ENCODE measurements around the gene SH3BP5. TPM values are rescaled to one million over a fixed set of nuclear protein-coding genes. Genes with fewer than 3 reads are reported as not detected.
"Not testable (repeated sequence)": the region's sequence is repeated elsewhere in the genome, so short reads cannot be mapped to it uniquely, and the experiment has no call there.

Gene SH3BP5
- total and polyA plus RNA-seq, 12 donors, result 119 to 1,158 (median 180) TPM

DNA sequence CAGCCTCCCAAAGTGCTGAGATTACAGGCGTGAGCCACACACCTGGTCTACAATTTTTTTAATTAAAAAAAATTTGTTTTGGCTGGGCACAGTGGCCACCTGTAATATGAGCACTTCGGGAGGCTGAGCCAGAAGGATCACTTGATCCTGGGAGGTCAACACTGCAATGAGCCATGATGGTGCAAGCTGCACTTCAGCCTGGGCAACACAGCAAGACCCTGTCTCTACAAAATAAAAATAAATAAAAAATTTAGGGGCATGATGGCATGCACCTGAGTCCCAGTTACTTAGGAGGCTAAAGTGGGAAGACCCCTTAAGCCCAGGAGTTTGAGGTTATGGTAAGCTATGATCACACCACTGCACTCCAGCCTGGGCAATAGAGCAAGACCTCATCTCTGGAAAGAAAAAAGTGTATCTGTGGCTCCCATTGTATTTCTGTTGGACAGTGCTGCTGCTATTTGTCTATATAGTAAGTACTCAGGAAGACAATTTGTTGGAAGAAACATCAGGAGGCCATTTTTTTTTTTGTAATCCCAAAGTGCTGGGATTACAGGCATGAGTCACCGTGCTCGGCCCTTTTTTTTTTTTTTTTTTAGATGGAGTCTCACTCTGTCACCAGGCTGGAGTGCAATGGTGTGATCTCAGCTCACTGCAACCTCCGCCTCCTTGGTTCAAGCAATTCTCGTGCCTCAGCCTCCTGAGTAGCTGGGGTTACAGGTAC lies 27.5 kb upstream of the SH3BP5 start:
- intact Hi-C loops (cut with DNase I), result no loop called here
- no peaks in the 10 kb centered on the region for H3K9me3 ChIP-seq (replicated peaks in 1 of 3)
- WGBS, 4 donors, result 69 to 76% (median 73%) methylated on average over 6 of the region's 6 CpGs
- H3K36me3 ChIP-seq (replicated peaks in 1 of 2), result no peaks in the 10 kb centered on the region
- no peaks in the 10 kb centered on the region for H3K27me3 ChIP-seq
- H3K27ac ChIP-seq, result no peak overlapping the region
- H3K4me3 ChIP-seq, result no peak overlapping the region
- peaks cover 4 to 21% of the 10 kb centered on the region in 2 donors for H3K4me1 ChIP-seq (replicated peaks in 1 of 2)
- DNase-seq, result no peak
- TF ChIP-seq POLR2A (IDR thresholded peaks at IDR 0.05), result no peak
- no peak for TF ChIP-seq CTCF (IDR thresholded peaks at IDR 0.05)

GRCh38 chr3:15356651-15357061 lies 24.3 kb upstream of the SH3BP5 start:
- DNase-seq; H3K27me3 ChIP-seq; H3K27ac ChIP-seq; H3K36me3 ChIP-seq (replicated peaks in 1 of 2); H3K9me3 ChIP-seq (replicated peaks in 1 of 3); intact Hi-C loops (cut with DNase I); H3K4me3 ChIP-seq: not testable (repeated sequence)
- WGBS, 4 donors, result 52 to 68% (median 66%) methylated on average over 5 of the region's 5 CpGs
- peaks cover 4 to 18% of the 10 kb centered on the region in 2 donors for H3K4me1 ChIP-seq (replicated peaks in 1 of 2)

- Histone ChIP-seq H3K4me3 (no peak overlapping the region), H3K4me1 (replicated peaks in 1 of 2) (peaks cover 4 to 14% of the 10 kb centered on the region in 2 donors), H3K9me3 (replicated peaks in 1 of 3) (no peaks in the 10 kb centered on the region), H3K27ac (no peak overlapping the region), H3K36me3 (replicated peaks in 1 of 2) (no peaks in the 10 kb centered on the region), H3K27me3 (no peaks in the 10 kb centered on the region)
- intact Hi-C loops (cut with DNase I), result no loop called here
- DNase-seq, result no peak
- TF ChIP-seq CTCF (IDR thresholded peaks at IDR 0.05) (no peak), POLR2A (IDR thresholded peaks at IDR 0.05) (no peak)
- 87 to 100% (median 90%) methylated on average over 2 of the region's 2 CpGs for WGBS, 4 donors
Observed at GRCh38 chr3:15356176-15356575, 23.8 kb upstream of the SH3BP5 start.

DNA sequence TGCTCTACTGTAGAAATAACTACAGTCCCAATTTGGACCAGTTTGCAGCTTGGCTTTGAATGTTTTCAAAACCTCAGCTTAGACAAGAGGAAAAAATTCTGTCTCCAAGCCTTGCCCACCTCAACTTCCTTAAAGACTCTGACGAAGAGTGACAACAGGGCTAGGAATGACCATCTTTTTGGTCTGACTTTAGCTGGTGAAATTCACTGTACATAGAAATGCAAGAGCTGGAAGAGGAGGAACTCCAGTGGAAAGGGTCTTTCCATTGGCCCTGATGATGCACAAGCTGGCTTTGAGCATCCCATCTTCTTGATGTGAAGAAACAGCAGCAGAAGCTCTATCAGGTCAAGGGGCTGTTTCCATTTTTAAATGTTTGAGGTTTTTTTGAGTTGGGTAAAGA lies 22.7 kb upstream of the SH3BP5 start:
- WGBS, 4 donors, result 75 to 94% (median 83%) methylated on average over 1 of the region's 1 CpG
- intact Hi-C loops (cut with DNase I), result no loop called here
- Histone ChIP-seq H3K4me1 (replicated peaks in 1 of 2) (peaks cover 0 to 3% of the 10 kb centered on the region in 2 donors), H3K27ac (no peak overlapping the region), H3K27me3 (no peaks in the 10 kb centered on the region), H3K4me3 (no peak overlapping the region), H3K36me3 (replicated peaks in 1 of 2) (no peaks in the 10 kb centered on the region), H3K9me3 (replicated peaks in 1 of 3) (no peaks in the 10 kb centered on the region)
- TF ChIP-seq POLR2A (IDR thresholded peaks at IDR 0.05) (no peak), CTCF (IDR thresholded peaks at IDR 0.05) (no peak)
- no peak for DNase-seq

DNA sequence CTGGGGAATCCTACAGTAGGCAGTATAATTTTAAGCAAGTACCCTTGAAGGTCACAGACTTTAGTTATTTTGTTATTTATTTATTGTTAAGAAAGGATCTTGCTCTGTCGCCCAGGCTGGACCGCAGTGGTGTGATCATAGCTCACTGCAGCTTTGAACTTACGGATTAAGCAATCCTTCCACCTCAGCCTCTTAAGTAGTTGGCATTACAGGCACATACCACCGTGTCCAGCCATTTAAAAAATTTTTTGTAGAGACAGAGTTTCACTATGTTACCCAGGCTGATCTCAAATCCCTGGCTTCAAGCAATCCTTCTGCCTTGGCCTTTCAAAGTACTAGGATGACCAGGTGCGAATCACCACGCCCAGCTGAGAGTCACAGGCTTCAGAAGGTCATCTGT lies 22.1 kb upstream of the SH3BP5 start:
- H3K9me3 ChIP-seq (replicated peaks in 1 of 3), result no peaks in the 10 kb centered on the region
- intact Hi-C loops (cut with DNase I), result no loop called here
- H3K4me1 ChIP-seq (replicated peaks in 1 of 2), result no peaks in the 10 kb centered on the region
- no peaks in the 10 kb centered on the region for H3K27me3 ChIP-seq
- peak in 2 of 7 donors; percentile 36 to 45 for DNase-seq
- H3K27ac ChIP-seq, result no peak overlapping the region
- no peaks in the 10 kb centered on the region for H3K36me3 ChIP-seq (replicated peaks in 1 of 2)
- 59 to 94% (median 86%) methylated on average over 6 of the region's 6 CpGs for WGBS, 4 donors
- no peak overlapping the region for H3K4me3 ChIP-seq
- no peak for TF ChIP-seq CTCF (IDR thresholded peaks at IDR 0.05)
- TF ChIP-seq POLR2A (IDR thresholded peaks at IDR 0.05), result no peak

Measured in adrenal gland (tissue), 12 donors.